ENCODE results near the gene NALCN. TPM values are rescaled to one million over a fixed set of nuclear protein-coding genes. Genes with fewer than 3 reads are reported as not detected.

Gene NALCN
- total RNA-seq, 2 donors from 2014 or later, result 3.2 TPM; not detected in 1

- DNase-seq (ENCODE audit: low spot score), result no peak
- TF ChIP-seq CTCF (IDR thresholded peaks at IDR 0.05), result no peak
- intact Hi-C loops (cut with DNase I), result no loop called here
- H3K4me3 ChIP-seq, result no peak overlapping the region
- H3K27me3 ChIP-seq (replicated peaks; ENCODE audit: insufficient read depth), result no peaks in the 10 kb centered on the region
- H3K9me3 ChIP-seq, result no peaks in the 10 kb centered on the region
- WGBS, result 21% methylated on average over 6 of the region's 6 CpGs
- no peaks in the 10 kb centered on the region for H3K36me3 ChIP-seq
- no peak overlapping the region for H3K27ac ChIP-seq
- H3K4me1 ChIP-seq (replicated peaks), result no peaks in the 10 kb centered on the region
These were observed 390.0 kb downstream of the NALCN start for GRCh38 chr13:101026328-101026727.

DNA sequence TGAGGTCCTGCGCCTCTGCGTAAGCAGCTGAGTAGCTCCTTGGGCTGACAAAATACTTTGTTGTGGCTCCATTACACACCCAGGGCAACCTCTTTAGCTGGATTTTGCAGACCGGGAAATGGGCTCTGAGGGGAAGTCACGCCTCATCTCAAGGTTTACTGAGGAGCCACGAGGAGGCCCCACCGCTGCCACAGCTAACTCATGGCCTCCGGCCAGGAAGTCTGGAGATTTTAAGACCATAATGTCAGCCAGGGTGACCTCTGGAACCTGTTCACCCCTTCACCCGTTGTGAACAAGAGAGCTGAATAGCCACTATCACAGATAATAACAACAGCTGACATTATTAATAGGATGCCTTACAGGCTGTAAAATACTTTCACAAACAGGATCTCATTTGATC lies 390.4 kb downstream of the NALCN start:
- no peak for DNase-seq (ENCODE audit: low spot score)
- Histone ChIP-seq H3K36me3 (no peaks in the 10 kb centered on the region), H3K27me3 (replicated peaks; ENCODE audit: insufficient read depth) (no peaks in the 10 kb centered on the region), H3K4me1 (replicated peaks) (no peaks in the 10 kb centered on the region), H3K27ac (no peak overlapping the region), H3K9me3 (no peaks in the 10 kb centered on the region), H3K4me3 (no peak overlapping the region)
- 37% methylated on average over 8 of the region's 8 CpGs for WGBS
- intact Hi-C loops (cut with DNase I), result no loop called here
- TF ChIP-seq POLR2AphosphoS5 (IDR thresholded peaks at IDR 0.05) (no peak), CTCF (IDR thresholded peaks at IDR 0.05) (no peak), POLR2A (IDR thresholded peaks at IDR 0.05) (no peak)

- WGBS, result 79% methylated on average over 9 of the region's 9 CpGs
- no peaks in the 10 kb centered on the region for H3K9me3 ChIP-seq
These were observed 390.8 kb downstream of the NALCN start for GRCh38 chr13:101025519-101025918.

GRCh38 chr13:101019126-101019525 lies 397.2 kb downstream of the NALCN start:
- intact Hi-C loops (cut with DNase I), result no loop called here
- Histone ChIP-seq H3K4me1 (replicated peaks) (no peaks in the 10 kb centered on the region), H3K27ac (no peak overlapping the region), H3K9me3 (no peaks in the 10 kb centered on the region), H3K36me3 (no peaks in the 10 kb centered on the region), H3K4me3 (no peak overlapping the region), H3K27me3 (replicated peaks; ENCODE audit: insufficient read depth) (no peaks in the 10 kb centered on the region)
- no peak for DNase-seq (ENCODE audit: low spot score)
- no peak for TF ChIP-seq CTCF (IDR thresholded peaks at IDR 0.05)
- no peak for TF ChIP-seq POLR2A (IDR thresholded peaks at IDR 0.05)
- no peak for TF ChIP-seq POLR2AphosphoS5 (IDR thresholded peaks at IDR 0.05)
- 100% methylated on average over 1 of the region's 1 CpG for WGBS

More at GRCh38 chr13:101025519-101025918, 390.8 kb downstream of the NALCN start:
- intact Hi-C loops (cut with DNase I), result no loop called here
- TF ChIP-seq CTCF (IDR thresholded peaks at IDR 0.05), result no peak
- no peak for TF ChIP-seq POLR2A (IDR thresholded peaks at IDR 0.05)
- TF ChIP-seq POLR2AphosphoS5 (IDR thresholded peaks at IDR 0.05), result no peak
- no peak for DNase-seq (ENCODE audit: low spot score)
- Histone ChIP-seq H3K4me3 (no peak overlapping the region), H3K27ac (no peak overlapping the region), H3K4me1 (replicated peaks) (no peaks in the 10 kb centered on the region), H3K27me3 (replicated peaks; ENCODE audit: insufficient read depth) (no peaks in the 10 kb centered on the region), H3K36me3 (no peaks in the 10 kb centered on the region)

- DNase-seq (ENCODE audit: low spot score), result no peak
- H3K27me3 ChIP-seq (replicated peaks; ENCODE audit: insufficient read depth), result no peaks in the 10 kb centered on the region
- no peaks in the 10 kb centered on the region for H3K4me1 ChIP-seq (replicated peaks)
- H3K9me3 ChIP-seq, result no peaks in the 10 kb centered on the region
- no peak for TF ChIP-seq POLR2A (IDR thresholded peaks at IDR 0.05)
- intact Hi-C loops (cut with DNase I), result no loop called here
- no peak overlapping the region for H3K27ac ChIP-seq
- WGBS, result 63% methylated on average over 7 of the region's 7 CpGs
- H3K36me3 ChIP-seq, result no peaks in the 10 kb centered on the region
- H3K4me3 ChIP-seq, result no peak overlapping the region
These were observed 397.6 kb downstream of the NALCN start for GRCh38 chr13:101018720-101019119.

All from prostate gland (tissue), 2 donors.